Muscle layer of colon (tissue), 2 donors: Measurements from ENCODE around the gene CLCN5.
"Not testable (repeated sequence)": the region's sequence is repeated elsewhere in the genome, so short reads cannot be mapped to it uniquely, and the experiment has no call there.

Experiments
- H3K27ac ChIP-seq: one replicate; pipeline ENCODE4 v1.7.0; 2013; ENCODE audit warnings: low read depth, mild to moderate bottlenecking, low read length, moderate library complexity
- H3K27me3 ChIP-seq, 2 donors: one replicate each; pipeline ENCODE4 v1.7.0; 2013; ENCODE audit warnings: low read length in 2 of 2, mild to moderate bottlenecking in 2 of 2; ENCODE audit not compliant: insufficient read depth in 2 of 2, control insufficient read depth in 1 of 2
- H3K36me3 ChIP-seq: one replicate; pipeline ENCODE4 v1.7.0; 2013; ENCODE audit warnings: mild to moderate bottlenecking, low read length; ENCODE audit not compliant: insufficient read depth
- H3K4me1 ChIP-seq: one replicate; pipeline ENCODE4 v1.7.0; 2013; ENCODE audit warnings: mild to moderate bottlenecking, low read length; ENCODE audit not compliant: insufficient read depth
- H3K4me3 ChIP-seq, 2 donors: one replicate each; pipeline ENCODE4 v1.7.0; 2013; ENCODE audit warnings: low read length in 2 of 2, low read depth in 1 of 2, mild to moderate bottlenecking in 1 of 2, moderate library complexity in 1 of 2
- H3K9ac ChIP-seq: one replicate; pipeline ENCODE4 v1.7.0; 2013; ENCODE audit warnings: low read length
- H3K9me3 ChIP-seq: one replicate; pipeline ENCODE4 v1.7.0; 2013; ENCODE audit warnings: mild to moderate bottlenecking, low read length
- donor health status: abdominal sarcoma.
- donor health status: Adenocarcinoma of cecum.

Gene CLCN5

DNA sequence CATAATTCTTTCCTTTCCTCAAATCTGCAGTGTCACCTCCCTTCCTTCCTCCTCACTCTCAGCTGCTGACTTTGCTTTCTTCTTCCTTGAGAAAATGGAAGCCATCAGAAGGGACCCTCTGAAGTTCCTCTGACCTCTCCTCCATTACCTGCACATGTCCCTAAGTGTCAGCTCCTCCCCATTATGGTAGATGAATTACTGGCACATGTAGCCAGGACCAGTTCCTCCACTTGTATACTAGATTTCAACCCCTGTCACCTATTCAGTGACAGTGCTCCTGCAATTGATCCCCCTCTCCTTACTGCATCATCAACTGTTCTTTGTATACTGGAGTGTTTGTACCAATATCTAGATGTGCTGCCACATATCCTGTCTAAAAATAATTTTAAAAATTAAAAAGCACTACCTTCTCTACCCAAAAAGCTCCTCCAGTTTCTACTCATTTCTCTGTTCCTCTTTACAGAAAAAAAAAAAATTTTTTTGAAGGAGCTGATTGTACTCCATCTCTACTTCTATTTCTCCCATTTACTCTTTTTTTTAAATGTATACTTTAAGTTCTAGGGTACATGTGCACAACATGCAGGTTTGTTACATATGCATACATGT lies 78.6 kb downstream of the CLCN5 start:
- H3K4me3 ChIP-seq, result no peak overlapping the region
- H3K4me1 ChIP-seq, result no peaks in the 10 kb centered on the region
- H3K27ac ChIP-seq, result no peak overlapping the region
- H3K36me3 ChIP-seq, result no peaks in the 10 kb centered on the region
- peaks cover 0 to 10% of the 10 kb centered on the region in 2 donors for H3K27me3 ChIP-seq
- no peaks in the 10 kb centered on the region for H3K9me3 ChIP-seq
- H3K9ac ChIP-seq, result no peak overlapping the region

DNA sequence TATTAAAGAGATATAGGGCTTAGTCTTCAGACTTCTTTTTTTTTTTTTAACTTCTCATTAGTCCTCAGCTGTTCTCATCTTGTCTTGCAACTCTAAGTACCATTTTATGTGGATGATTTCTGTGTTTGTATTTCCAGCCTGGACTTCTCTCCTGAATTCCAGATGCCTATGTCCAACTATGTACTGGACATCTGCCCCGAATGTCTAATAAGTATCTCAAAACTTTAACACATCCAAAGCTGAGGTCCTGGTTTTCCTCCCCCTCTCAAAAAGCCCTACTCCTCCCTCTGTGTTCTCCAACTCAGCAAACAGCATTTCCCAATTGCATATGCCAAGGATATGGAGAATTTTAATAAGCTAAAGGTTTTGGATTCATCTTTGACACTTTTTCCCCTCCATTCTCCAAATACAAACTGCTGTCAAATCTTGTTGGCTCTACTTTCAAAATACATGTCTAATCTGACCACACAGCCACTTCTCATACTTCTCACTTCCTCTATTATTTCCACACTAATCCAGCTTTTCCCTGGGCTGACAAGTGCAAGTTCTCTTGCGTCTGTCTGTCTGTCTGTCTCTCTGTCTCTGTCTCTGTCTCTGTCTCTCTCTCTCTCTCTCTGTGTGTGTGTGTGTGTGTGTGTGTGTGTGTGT lies 79.8 kb downstream of the CLCN5 start:
- H3K27me3 ChIP-seq, result peaks cover 0 to 10% of the 10 kb centered on the region in 2 donors

DNA sequence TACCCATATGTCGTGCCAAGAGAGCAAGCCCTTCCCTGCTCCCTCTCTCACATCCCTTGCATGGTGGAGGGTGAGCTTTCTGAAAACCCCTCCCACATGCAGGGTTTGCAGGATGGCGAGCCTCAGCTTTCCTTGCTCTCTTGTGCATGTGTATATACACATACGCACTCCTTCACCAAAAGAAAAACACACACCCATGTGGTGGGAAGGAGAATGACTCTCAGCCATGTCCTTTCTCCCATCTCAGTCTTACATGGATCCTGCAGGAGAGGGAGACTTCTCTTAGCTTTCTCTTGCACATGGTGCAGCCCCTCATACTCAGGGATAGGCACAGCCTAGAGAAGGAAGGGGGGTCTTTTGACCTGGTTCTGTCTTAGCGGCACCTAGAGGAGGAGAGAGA lies 81.1 kb downstream of the CLCN5 start:
- no peaks in the 10 kb centered on the region for H3K9me3 ChIP-seq
- no peaks in the 10 kb centered on the region for H3K4me1 ChIP-seq
- H3K36me3 ChIP-seq, result no peaks in the 10 kb centered on the region
- no peak overlapping the region for H3K9ac ChIP-seq
- no peak overlapping the region for H3K27ac ChIP-seq
- no peak overlapping the region for H3K4me3 ChIP-seq
- peaks cover 0 to 10% of the 10 kb centered on the region in 2 donors for H3K27me3 ChIP-seq

More for the DNA sequence above, 79.8 kb downstream of the CLCN5 start:
- Histone ChIP-seq H3K4me3 (no peak overlapping the region), H3K36me3 (no peaks in the 10 kb centered on the region), H3K9me3 (no peaks in the 10 kb centered on the region), H3K27ac (no peak overlapping the region), H3K9ac (no peak overlapping the region), H3K4me1 (no peaks in the 10 kb centered on the region)

DNA sequence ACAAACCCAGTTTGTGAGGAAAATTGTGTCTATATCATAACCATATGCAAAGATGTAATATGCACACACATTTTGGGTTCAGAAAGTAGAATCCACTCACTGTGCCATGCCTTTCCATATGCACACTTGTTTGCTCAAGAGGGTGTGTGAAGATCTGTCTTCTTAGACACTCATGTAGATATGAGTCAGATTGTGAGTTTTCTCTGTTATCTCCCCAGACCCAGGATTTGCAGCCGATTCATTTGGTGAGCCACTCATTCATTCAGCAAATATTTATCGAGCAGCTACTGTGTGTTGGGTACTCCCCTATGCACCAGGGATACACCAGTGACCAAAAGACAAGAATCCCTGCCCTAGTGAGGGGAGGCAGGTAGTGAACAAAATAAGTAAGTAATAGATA lies 81.5 kb downstream of the CLCN5 start:
- no peak overlapping the region for H3K27ac ChIP-seq
- no peaks in the 10 kb centered on the region for H3K36me3 ChIP-seq
- no peaks in the 10 kb centered on the region for H3K9me3 ChIP-seq
- H3K27me3 ChIP-seq, result peaks cover 0 to 10% of the 10 kb centered on the region in 2 donors
- H3K4me3 ChIP-seq, result no peak overlapping the region
- no peaks in the 10 kb centered on the region for H3K4me1 ChIP-seq
- no peak overlapping the region for H3K9ac ChIP-seq

DNA sequence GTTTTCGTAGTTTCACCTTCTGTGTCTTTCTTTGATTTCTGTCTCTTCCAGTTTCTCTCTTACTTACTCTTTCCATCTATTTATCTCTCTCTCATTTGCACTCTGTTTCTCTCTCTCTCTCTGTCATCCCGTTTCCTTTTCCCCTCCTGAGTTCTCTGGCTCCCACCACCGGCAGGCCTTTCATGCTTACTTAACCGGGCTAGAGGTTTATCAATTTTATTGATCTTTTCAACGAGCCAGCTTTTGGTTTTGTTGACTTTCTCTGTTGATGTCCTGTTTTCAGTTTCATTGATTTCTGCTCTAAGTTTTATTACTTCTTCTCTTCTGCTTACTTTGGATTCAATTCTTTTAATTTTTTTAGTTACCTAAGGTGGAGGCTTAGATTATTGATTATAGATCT lies 103.2 kb downstream of the CLCN5 start:
- H3K4me3 ChIP-seq, H3K4me1 ChIP-seq, H3K27ac ChIP-seq, H3K36me3 ChIP-seq, H3K9ac ChIP-seq, H3K27me3 ChIP-seq, H3K9me3 ChIP-seq: not testable (repeated sequence)

DNA sequence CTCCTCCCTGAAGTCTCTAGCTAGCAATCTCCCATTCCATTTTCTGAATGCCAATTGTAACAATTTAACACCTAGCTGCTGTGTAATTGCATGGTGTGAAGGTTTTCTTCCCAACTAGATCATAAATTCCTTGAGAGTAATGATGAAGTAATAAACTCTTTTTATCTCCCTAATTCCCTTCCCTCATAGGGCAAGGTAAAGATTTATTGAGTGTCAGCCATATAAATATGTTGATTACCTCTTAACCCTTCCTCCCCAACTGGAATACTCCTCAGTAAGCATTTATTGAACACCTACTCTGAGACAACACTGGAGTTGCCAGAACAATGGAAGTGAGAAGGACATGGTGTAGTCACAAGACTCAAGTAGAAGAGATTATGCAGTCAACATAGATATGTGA lies 112.7 kb downstream of the CLCN5 start:
- Histone ChIP-seq H3K4me3 (no peak overlapping the region), H3K27ac (no peak overlapping the region), H3K36me3 (no peaks in the 10 kb centered on the region), H3K4me1 (no peaks in the 10 kb centered on the region), H3K9ac (no peak overlapping the region), H3K27me3 (no peaks in the 10 kb centered on the region), H3K9me3 (no peaks in the 10 kb centered on the region)

DNA sequence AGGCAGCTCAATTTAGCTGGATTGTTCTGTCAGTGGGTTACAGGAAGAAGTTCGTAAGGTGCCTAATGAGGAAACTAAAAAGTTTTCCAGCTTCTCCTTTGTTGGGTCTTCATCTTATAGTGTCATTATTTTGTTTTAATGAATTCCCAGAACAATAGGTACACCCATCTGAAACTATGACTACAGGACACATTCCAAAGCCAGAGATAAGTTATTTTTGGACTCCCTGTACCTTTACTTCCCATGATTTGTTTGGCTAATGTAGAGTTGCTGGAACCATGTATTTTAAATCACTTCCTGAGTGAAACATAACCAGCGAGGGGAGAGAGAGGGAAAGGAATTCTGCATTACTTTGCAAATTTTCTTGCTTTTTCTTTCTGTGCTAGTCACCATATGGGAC lies 114.0 kb downstream of the CLCN5 start:
- Histone ChIP-seq H3K4me3 (no peak overlapping the region), H3K9ac (no peak overlapping the region), H3K36me3 (no peaks in the 10 kb centered on the region), H3K27ac (no peak overlapping the region), H3K27me3 (no peaks in the 10 kb centered on the region), H3K4me1 (no peaks in the 10 kb centered on the region), H3K9me3 (no peaks in the 10 kb centered on the region)

DNA sequence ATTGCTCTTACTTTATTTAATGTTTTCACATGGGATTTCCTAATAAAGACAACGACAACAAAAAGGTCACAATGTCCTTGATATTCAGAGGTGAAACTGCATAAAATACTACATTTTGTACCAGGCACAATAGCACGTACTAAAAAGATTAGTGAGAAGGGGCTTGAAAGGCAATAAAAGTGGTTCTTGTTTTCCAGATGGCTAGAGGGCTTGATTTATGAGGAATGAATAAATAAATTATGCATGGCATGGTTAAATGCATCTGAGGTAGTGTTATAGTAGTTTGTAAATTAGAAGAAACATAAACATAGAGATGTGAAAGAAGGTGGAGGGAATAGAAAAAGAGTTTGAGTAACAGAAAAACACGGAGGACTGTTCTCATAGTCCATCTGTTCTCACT lies 123.4 kb downstream of the CLCN5 start:
- no peak overlapping the region for H3K4me3 ChIP-seq
- H3K9ac ChIP-seq, result no peak overlapping the region
- no peaks in the 10 kb centered on the region for H3K36me3 ChIP-seq
- no peaks in the 10 kb centered on the region for H3K4me1 ChIP-seq
- H3K27me3 ChIP-seq, result no peaks in the 10 kb centered on the region
- no peak overlapping the region for H3K27ac ChIP-seq
- no peaks in the 10 kb centered on the region for H3K9me3 ChIP-seq

DNA sequence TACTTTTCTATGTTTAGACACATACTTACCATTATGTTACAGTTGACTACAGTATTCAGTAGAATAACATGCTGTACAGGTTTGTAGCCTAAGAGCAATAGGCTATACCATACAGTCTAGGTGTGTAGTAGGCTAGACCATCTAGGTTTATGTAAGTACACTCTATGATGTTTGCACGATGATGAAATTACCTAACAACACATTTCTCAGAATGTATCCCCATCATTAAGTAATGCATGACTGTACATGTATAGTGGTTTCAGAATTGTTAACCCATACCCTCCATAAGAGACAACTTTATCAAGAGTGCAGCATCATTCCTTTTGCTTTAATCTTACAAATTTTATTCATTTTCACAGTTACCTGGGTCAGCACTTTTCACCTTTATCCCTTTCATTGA lies 126.8 kb downstream of the CLCN5 start:
- Histone ChIP-seq H3K27ac (no peak overlapping the region), H3K27me3 (no peaks in the 10 kb centered on the region), H3K9ac (no peak overlapping the region), H3K36me3 (no peaks in the 10 kb centered on the region), H3K9me3 (no peaks in the 10 kb centered on the region), H3K4me1 (no peaks in the 10 kb centered on the region), H3K4me3 (no peak overlapping the region)

DNA sequence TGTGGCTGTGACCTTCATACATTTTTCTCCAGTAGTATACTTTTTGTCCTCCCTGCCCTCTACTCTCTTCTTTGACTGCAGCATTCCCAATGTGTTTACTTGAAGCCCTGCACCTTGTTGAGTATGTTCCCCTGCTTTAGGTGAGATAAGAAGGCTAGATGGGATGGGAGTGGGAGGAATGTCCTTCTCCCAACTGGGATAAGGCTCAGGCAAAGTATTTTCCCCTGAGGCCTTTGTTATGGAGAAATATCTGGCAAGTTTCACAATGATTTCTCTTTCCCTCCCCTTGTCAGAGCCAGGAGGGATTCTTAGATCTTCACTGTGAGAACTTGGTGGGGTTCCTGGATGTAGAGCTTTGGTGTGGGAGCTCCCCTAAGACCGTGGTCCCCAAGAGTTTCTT lies 131.8 kb downstream of the CLCN5 start:
- Histone ChIP-seq H3K36me3 (no peaks in the 10 kb centered on the region), H3K27ac (no peak overlapping the region), H3K4me1 (no peaks in the 10 kb centered on the region), H3K4me3 (no peak overlapping the region), H3K9me3 (no peaks in the 10 kb centered on the region), H3K27me3 (peaks cover 0 to 6% of the 10 kb centered on the region in 2 donors), H3K9ac (no peak overlapping the region)

DNA sequence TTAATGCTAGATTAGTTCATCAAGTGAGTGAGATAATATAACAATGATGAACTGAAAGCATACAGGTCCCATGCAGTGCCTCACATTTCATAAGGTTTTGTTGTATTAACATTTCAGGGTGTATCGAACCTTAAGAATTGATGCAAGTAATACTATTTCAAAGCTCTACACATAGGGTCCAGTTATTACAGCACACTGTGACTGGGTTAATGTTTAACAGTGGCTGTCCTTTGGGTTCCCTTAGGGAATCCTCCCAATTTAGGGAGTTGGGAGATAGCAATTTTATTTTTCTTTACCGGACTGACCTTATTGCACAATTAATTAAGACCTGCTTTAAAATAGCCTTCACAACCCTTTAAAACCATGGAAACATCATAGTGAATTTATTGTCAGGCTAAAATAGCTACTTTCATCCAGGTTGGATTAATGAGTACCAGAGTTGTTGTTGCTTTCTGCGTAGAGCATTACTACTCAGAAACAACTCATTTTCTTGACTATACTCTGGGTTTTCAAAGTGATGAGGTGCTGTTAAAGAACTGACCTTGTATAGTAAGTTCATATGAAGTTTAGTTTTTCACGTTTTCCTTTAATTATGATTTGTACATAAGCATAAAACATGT lies 144.0 kb downstream of the CLCN5 start:
- no peaks in the 10 kb centered on the region for H3K4me1 ChIP-seq
- H3K9me3 ChIP-seq, result no peaks in the 10 kb centered on the region
- no peaks in the 10 kb centered on the region for H3K27me3 ChIP-seq
- H3K27ac ChIP-seq, result no peak overlapping the region
- no peak overlapping the region for H3K9ac ChIP-seq
- H3K4me3 ChIP-seq, result no peak overlapping the region
- no peaks in the 10 kb centered on the region for H3K36me3 ChIP-seq
